ENCODE data around the gene TBX10. TPM values are rescaled to one million over a fixed set of nuclear protein-coding genes. Genes with fewer than 3 reads are reported as not detected.
"Not testable (repeated sequence)": the region's sequence is repeated elsewhere in the genome, so short reads cannot be mapped to it uniquely, and the experiment has no call there.

TBX10 gene
- total RNA-seq, 1 experiment from 2014 or later = not detected

GRCh38 chr11:67601098-67601497, 38.5 kb downstream of the TBX10 start:
- no peak for DNase-seq (ENCODE audit: low read depth)

DNA sequence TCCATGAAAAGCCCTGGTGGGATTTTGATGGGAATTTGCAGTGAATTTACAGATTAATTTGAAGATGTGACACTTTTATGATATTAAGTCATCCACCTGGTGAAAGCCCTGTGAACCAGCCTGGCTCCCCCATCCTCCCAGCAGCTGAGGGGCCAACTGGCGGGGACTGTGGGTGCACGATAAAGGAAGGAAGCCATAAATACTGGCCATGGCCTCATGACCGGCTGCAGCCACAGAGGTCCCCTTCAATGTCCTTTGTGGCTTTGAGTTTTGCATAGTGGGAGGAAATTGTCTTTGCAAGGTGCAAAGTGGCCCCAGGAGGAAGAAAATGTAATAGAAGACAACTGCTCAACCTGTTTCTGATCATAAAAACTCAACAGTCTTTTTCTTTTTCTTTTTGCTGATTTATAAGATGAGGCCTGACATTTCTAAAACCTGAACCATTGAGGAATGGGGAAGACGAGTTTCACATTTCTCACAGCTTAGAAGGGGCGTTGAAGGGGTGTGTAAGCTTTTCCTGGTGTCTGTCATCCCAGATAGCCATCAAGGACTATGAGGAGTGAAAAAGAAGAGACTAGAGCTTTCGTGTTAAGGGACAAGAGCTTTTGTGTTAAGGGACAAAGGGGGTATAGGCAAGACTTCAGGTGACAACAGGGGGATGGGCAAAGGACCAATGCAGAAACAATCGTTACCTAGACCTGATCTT, 39.1 kb downstream of the TBX10 start:
- DNase-seq (ENCODE audit: low read depth) = no peak

- DNase-seq (ENCODE audit: low read depth) = no peak
These were observed 40.4 kb downstream of the TBX10 start for GRCh38 chr11:67599149-67599548.

GRCh38 chr11:67597963-67598362, 41.6 kb downstream of the TBX10 start:
- not testable (repeated sequence) for DNase-seq (ENCODE audit: low read depth)

GRCh38 chr11:67597458-67597857, 42.1 kb downstream of the TBX10 start:
- not testable (repeated sequence) for DNase-seq (ENCODE audit: low read depth)

DNA sequence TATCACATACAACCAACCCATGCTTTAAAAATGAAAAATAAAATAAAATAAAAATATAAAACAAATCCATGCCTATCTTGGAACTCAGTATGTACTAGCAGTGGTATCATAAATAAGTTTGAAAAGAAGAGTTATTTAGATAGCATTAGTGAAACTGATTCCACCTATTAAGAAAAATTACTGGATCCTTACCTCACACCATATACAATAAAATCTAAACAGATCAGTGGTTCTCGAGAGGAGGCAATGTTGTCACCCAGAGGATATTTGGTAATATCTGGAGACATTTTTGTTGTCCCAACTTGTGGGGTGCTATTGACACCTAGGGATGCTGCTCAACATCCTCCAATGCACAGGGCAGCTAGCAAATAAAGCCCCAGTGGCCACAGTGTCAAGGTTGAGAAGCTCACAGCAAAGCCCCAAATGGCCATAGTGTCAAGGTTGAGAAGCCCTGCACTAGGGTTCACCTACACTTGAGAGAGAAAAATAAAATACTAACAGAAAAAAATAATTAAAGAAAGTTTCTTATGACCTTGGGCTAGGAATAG, 42.7 kb downstream of the TBX10 start:
- no peak for DNase-seq (ENCODE audit: low read depth)

DNA sequence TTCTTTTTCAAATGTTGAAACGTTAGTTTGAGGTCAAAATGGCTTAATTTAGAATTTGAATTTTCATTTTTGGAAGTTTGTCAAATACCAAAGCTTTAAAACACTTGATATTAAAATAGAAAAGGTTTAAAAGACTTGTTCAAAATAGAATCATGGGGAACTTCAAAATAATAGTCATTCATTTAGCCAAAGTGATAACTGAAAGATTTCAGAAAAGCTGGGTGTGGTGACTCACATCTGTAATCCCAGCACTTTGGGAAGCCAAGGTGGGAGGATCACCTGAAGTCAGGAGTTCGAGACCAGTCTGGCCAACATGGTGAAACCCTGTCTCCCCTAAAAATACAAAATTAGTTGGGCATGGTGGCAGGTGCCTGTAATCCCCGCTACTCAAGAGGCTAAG, 45.1 kb downstream of the TBX10 start:
- DNase-seq (ENCODE audit: low read depth) = no peak

- DNase-seq (ENCODE audit: low read depth) = no peak
These were observed 46.0 kb downstream of the TBX10 start for GRCh38 chr11:67593565-67593905.

DNA sequence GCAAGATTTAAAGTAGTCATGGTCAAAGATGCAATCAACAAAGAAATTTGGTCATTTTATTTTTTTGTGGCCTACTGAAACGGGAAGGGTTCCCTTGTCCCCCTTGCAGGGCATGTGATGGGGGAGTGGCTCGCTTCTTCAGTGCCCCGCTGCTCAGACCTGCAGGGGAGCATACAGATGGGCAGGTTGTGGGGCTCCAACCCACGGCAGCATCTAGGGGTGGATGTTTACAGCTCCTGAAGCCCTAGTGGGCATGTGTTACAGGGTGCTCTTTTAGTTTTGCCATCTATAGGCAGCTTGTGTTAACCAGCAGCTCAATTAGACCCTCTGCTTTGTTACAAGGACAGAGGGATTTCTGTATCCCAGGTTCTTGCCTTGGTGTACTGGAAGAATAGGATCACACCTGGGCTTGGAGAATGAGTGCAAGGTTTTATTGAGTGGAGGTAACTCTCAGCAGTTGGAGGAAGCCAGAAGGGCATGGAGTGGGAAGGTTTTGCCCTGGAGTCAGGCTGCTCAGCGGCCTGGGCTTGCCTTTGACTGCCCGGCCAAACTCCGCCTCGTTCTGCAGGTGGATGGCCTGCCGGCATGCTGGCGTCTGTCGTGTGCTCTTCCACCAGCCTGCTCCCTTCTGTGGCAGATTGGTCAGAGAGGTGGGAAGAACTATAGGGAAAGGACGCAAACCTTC, 46.5 kb downstream of the TBX10 start:
- DNase-seq (ENCODE audit: low read depth) = no peak

- DNase-seq (ENCODE audit: low read depth) = not testable (repeated sequence)
These were observed 50.6 kb downstream of the TBX10 start for GRCh38 chr11:67588899-67589415.

GRCh38 chr11:67588136-67588503, 51.4 kb downstream of the TBX10 start:
- DNase-seq (ENCODE audit: low read depth) = no peak

DNA sequence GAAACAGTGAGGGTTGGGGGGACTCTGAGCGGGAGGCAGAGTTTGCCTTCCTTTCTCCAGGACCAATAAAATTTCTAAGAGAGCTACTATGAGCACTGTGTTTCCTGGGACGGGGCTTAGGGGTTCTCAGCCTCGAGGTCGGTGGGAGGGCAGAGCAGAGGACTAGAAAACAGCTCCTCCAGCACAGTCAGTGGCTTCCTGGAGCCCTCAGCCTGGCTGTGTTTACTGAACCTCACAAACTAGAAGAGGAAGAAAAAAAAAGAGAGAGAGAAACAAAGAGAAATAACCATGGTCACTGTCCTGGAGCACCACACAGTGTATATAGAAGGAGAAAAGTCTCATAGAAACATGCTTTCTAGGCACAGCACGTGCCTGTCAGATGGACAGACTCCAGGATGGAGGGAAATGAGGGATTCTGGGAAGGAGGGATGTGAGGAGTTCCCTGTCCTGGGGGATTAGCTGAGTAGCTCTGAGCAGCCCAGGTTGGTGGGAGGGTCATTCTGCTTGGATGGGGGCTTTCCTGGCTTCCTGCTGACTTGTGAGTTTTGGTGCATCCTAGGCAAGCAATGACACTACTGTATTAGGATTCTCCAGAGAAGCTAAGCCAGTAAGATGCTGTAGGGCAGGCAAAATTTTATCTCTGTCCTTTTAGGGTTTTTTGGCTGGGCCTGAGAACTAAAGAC, 52.9 kb downstream of the TBX10 start:
- no peak for DNase-seq (ENCODE audit: low read depth)

DNA sequence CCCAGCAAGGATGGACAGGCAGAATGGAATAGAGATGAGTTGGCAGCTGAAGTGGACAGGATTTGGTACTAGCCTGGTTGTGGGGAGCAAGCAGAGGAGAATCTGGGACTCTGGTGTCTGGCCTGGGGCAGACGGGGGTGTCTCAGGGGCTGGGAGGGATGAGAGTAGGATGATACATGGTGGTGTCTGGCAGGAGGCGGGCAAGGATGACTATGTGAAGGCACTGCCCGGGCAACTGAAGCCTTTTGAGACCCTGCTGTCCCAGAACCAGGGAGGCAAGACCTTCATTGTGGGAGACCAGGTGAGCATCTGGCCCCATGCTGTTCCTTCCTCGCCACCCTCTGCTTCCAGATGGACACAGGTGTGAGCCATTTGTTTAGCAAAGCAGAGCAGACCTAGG, 53.7 kb downstream of the TBX10 start:
- DNase-seq (ENCODE audit: low read depth) = no peak

DNA sequence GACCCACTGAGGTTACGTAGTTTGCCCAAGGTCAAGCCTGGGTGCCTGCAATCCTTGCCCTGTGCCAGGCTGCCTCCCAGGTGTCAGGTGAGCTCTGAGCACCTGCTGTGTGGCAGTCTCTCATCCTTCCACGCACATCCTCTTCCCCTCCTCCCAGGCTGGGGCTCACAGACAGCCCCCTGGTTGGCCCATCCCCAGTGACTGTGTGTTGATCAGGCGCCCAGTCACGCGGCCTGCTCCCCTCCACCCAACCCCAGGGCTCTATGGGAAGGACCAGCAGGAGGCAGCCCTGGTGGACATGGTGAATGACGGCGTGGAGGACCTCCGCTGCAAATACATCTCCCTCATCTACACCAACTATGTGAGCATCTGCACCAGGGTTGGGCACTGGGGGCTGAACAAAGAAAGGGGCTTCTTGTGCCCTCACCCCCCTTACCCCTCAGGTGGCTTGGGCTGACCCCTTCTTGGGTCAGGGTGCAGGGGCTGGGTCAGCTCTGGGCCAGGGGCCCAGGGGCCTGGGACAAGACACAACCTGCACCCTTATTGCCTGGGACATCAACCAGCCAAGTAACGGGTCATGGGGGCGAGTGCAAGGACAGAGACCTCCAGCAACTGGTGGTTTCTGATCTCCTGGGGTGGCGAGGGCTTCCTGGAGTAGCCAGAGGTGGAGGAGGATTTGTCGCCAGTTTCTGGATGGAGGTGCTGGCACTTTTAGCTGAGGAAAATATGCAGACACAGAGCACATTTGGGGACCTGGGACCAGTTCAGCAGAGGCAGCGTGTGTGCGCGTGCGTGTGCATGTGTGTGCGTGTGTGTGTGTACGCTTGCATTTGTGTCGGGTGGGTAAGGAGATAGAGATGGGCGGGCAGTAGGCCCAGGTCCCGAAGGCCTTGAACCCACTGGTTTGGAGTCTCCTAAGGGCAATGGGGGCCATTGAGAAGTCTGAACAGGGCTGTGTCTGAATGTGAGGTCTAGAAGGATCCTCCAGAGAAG, 54.4 kb downstream of the TBX10 start:
- no peak for DNase-seq (ENCODE audit: low read depth)

- DNase-seq (ENCODE audit: low read depth) = no peak
These were observed 55.2 kb downstream of the TBX10 start for GRCh38 chr11:67584205-67584880.

DNA sequence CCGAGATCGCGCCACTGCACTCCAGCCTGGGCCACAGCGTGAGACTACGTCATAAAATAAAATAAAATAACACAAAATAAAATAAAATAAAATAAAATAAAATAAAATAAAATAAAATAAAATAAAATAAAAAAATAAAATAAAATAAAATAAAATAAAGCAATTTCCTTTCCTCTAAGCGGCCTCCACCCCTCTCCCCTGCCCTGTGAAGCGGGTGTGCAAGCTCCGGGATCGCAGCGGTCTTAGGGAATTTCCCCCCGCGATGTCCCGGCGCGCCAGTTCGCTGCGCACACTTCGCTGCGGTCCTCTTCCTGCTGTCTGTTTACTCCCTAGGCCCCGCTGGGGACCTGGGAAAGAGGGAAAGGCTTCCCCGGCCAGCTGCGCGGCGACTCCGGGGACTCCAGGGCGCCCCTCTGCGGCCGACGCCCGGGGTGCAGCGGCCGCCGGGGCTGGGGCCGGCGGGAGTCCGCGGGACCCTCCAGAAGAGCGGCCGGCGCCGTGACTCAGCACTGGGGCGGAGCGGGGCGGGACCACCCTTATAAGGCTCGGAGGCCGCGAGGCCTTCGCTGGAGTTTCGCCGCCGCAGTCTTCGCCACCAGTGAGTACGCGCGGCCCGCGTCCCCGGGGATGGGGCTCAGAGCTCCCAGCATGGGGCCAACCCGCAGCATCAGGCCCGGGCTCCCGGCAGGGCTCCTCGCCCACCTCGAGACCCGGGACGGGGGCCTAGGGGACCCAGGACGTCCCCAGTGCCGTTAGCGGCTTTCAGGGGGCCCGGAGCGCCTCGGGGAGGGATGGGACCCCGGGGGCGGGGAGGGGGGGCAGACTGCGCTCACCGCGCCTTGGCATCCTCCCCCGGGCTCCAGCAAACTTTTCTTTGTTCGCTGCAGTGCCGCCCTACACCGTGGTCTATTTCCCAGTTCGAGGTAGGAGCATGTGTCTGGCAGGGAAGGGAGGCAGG, 56.0 kb downstream of the TBX10 start, which contains the start of gene GSTP1:
GSTP1 (plus strand) TSS at position 566 of the 958 bp plus-strand sequence; CDS start at position 598, 32 bp downstream.
- DNase-seq (ENCODE audit: low read depth) = peak; percentile 81

GRCh38 chr11:67582011-67582410, 57.6 kb downstream of the TBX10 start:
- DNase-seq (ENCODE audit: low read depth) = no peak

GRCh38 chr11:67581469-67581868, 58.1 kb downstream of the TBX10 start:
- DNase-seq (ENCODE audit: low read depth) = no peak
